ENCODE measurements around the gene SYT9. TPM values are rescaled to one million over a fixed set of nuclear protein-coding genes. Genes with fewer than 3 reads are reported as not detected.
A peak's percentile ranks its signal among the peaks of the same experiment; 100 is the strongest.

Gene SYT9
- total RNA-seq, 1 experiment from 2014 or later, result not detected

DNA sequence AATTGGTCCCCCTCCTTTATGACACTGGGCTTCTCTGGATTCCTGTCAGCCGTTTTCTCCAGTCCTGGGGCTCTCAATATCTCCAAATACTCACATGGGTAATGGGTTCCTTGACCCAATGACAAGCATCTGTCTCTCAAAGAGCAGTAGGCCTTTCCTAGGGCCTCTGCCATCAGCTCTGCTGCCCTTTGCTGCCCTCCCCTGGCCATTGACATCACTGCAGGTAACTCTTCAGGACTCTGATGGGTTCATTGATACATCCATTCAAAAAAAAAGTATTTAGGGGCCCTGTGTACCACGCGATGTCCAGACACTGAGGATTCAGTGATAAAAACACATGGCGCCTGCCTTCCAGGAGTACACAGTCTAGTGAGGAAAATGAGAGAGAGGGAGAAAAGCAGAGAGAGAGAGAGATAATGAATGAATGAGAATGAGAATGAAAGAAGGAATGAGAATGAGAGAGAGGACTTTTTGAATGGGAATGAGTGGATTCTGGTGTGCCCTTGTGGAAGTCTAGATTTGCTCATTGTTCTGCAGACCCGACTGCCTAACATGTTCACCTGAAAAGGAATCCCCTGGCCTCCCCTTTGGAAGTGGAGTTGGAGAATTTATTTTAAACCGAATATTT, 191.0 kb downstream of the SYT9 start:
- DNase-seq, result peak; percentile 41 to 72

DNA sequence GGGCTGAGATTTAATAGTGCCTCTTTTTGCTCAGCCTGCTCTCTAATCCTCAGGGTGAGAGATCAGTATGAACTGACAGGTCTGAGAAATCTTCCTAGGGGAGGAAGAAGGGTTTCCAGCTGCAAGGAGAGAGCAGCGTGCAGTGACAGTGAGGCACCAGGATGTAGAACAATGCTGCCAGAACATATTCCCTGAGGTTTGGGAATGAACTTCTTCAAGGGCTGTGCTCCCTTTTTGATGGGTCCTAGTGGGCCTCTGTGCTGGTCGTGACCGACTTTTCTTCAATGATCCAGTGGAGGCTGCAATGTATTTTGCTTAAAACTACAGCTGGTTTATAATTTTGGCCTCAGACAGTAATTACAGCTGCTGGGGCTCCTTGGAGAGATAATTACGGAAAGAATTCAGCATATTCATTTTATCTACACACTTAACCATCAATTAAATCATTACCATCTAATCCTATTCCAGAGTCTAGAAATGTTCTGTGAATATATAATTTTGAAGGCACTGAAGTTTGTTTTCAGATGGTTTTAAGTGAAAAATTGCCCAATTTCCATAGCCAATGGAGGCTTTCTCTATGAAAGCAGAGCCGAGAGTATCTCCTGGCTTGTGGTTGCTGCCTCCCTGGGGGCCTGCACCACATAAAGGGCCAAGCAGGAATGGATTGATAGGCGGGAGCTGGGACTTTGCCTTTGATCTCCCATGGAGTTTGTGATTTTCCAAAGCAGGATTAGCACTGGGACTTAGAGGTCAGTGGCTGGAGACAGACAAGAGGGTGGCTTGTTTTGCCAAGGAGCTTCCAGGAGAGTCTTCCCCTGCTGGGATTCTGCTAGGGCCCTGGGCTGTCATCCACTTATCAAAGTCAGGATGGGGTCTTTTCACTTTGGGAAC, 192.6 kb downstream of the SYT9 start:
- H3K4me3 ChIP-seq, result no peak overlapping the region
- H3K4me1 ChIP-seq, result no peaks in the 10 kb centered on the region
- no peak overlapping the region for H3K27ac ChIP-seq
- no peaks in the 10 kb centered on the region; the same call in none of the 2 replicates for H3K27me3 ChIP-seq
- H3K36me3 ChIP-seq, result no peaks in the 10 kb centered on the region
- DNase-seq, result no peak
- H3K9me3 ChIP-seq (replicated peaks), result no peaks in the 10 kb centered on the region

More for the DNA sequence above, 191.0 kb downstream of the SYT9 start:
- no peaks in the 10 kb centered on the region for H3K4me1 ChIP-seq
- H3K9me3 ChIP-seq (replicated peaks), result no peaks in the 10 kb centered on the region
- no peaks in the 10 kb centered on the region for H3K36me3 ChIP-seq
- H3K27me3 ChIP-seq, result no peaks in the 10 kb centered on the region; the same call in none of the 2 replicates
- no peak overlapping the region for H3K27ac ChIP-seq
- no peak overlapping the region for H3K4me3 ChIP-seq

DNA sequence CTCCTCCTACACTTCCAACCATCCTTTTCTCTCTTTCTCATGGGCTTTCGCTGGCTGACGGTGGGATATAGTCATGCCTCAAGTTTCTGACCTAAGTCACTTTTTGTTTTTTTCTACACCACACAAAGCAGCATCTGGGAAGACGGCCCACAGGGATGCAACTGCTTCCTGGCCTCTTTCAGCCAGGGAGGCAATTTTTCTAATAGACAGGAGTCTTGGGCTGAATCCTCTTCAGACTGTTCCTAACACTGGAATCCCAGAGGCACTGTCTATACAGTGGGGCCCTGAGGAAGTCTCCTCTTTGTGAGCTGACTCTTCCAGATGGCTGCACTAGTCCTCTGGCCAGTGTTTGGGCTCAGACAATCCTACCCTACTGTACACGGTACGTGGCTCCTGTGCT, 193.9 kb downstream of the SYT9 start:
- H3K4me3 ChIP-seq, result no peak overlapping the region
- no peaks in the 10 kb centered on the region for H3K9me3 ChIP-seq (replicated peaks)
- no peak overlapping the region for H3K27ac ChIP-seq
- no peaks in the 10 kb centered on the region for H3K36me3 ChIP-seq
- no peak for DNase-seq
- peaks cover 5% of the 10 kb centered on the region; the same call in 1 of the 2 replicates for H3K27me3 ChIP-seq
- H3K4me1 ChIP-seq, result no peaks in the 10 kb centered on the region

DNA sequence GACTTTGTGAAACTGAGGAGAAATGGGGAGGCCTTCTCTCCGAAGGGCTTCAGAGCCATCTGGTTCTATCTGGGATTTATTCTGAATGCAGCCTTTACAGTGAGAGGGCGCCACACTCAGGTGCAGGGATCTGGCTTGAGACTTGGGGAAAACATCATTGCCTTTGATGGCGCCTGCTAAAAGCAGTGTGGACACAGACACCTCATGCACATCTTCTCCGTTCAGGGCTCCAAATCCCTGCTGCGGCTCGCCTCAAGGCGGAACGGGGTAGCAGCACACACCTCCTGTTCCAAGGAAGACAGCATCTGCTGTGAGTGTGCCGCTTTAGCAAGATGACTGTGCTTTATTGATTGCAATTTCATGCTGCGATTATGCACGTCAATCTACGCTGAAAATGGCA, 196.5 kb downstream of the SYT9 start:
- no peak for DNase-seq
- Histone ChIP-seq H3K9me3 (replicated peaks) (no peaks in the 10 kb centered on the region), H3K4me1 (no peaks in the 10 kb centered on the region), H3K36me3 (no peaks in the 10 kb centered on the region), H3K27ac (no peak overlapping the region), H3K27me3 (peaks cover 11% of the 10 kb centered on the region; the same call in 1 of the 2 replicates), H3K4me3 (no peak overlapping the region)

DNA sequence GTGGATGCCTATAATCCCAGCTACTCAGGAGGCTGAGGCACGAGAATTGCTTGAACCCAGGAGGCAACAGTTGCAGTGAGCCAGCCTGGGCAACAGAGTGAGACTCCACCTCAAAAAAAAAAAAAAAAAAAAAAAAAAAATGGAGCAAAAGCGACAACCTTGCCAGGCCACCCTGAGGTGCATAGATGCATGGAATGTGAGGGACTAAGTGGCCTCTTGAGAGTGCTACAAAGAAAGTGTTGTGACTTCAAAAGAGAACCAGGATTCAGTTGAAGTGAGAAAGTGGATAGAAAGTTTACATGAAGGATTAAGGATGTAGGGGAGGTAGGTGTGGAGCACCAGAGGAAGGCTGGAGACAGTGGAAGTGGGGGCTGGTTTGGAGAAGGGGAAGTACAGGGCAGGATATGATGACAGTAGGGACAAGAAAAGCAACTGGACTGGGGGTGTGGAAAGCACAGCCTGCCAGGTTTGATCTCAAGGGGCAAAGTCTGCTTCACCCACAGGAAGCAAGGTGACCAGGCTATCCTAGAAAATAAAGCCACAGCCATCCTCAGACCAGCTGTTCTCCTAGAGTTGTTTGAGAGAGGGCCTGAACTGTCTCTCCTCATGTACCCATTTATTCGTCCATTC, 197.6 kb downstream of the SYT9 start:
- Histone ChIP-seq H3K36me3 (no peaks in the 10 kb centered on the region), H3K27me3 (peaks cover 11% of the 10 kb centered on the region; the same call in 1 of the 2 replicates), H3K4me1 (no peaks in the 10 kb centered on the region), H3K4me3 (no peak overlapping the region), H3K27ac (no peak overlapping the region), H3K9me3 (replicated peaks) (no peaks in the 10 kb centered on the region)
- DNase-seq, result no peak

DNA sequence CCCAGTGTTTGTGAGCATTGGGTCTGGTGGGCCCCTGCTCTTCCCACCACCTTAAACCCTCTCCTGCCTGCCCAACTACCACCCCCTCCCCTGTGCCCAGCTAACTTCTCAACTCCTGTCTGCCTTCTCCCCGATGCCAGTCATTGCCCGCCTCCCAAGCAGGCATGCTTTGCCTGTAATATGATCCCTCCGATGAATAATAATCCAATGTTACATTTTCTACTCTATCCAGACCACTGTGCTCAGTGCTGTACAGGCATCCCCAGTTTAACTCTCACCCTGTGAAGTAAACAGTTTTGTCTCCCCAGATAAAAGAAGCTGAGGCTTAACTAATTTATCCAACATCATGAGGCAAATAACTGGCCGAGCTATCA, 198.1 kb downstream of the SYT9 start:
- DNase-seq, result no peak
- H3K4me1 ChIP-seq, result no peaks in the 10 kb centered on the region
- H3K36me3 ChIP-seq, result no peaks in the 10 kb centered on the region
- no peak overlapping the region for H3K27ac ChIP-seq
- no peak overlapping the region for H3K4me3 ChIP-seq
- peaks cover 11% of the 10 kb centered on the region; the same call in 1 of the 2 replicates for H3K27me3 ChIP-seq
- no peaks in the 10 kb centered on the region for H3K9me3 ChIP-seq (replicated peaks)

DNA sequence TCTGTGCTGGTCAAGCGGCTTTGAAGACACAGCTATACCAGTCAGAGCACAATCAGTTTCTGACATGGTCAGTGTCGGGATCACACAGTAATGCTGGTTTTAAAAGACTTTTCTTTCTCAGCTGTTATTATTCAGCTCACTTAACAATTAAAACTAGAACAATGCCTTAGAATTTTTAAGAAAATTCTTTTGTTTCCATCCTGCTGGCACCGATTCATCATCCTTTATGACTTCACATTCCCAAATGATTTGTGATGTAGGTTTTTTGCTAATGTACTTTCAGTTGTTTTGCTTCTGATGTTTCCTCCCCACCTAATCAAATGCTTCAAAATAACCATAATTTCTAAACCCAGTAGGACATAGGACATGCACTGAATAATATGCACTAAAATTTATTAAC, 199.1 kb downstream of the SYT9 start:
- no peak overlapping the region for H3K4me3 ChIP-seq
- no peaks in the 10 kb centered on the region for H3K4me1 ChIP-seq
- no peak overlapping the region for H3K27ac ChIP-seq
- DNase-seq, result no peak
- H3K36me3 ChIP-seq, result no peaks in the 10 kb centered on the region
- H3K9me3 ChIP-seq (replicated peaks), result no peaks in the 10 kb centered on the region
- peaks cover 11% of the 10 kb centered on the region; the same call in 1 of the 2 replicates for H3K27me3 ChIP-seq

DNA sequence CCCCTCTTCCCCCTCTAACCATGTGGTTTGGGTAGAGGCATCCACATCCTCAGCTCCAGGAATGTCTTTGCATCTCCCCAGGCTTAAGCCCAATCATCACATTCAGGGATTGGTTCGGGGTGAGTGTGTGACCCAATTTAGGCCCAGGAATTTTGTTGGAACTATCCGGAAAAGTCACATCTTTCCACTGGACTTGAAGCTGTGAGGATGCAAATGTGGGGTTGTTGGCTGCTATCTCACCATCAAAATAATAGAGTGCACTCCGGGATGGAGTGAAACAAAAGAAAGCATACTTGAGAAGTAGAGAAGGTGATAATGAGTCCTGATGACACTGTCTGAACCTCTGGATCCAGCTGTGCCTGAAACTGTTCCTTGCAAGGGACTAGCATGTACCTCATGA, 199.8 kb downstream of the SYT9 start:
- no peaks in the 10 kb centered on the region for H3K36me3 ChIP-seq
- H3K27me3 ChIP-seq, result peaks cover 11% of the 10 kb centered on the region; the same call in 1 of the 2 replicates
- H3K27ac ChIP-seq, result no peak overlapping the region
- H3K4me1 ChIP-seq, result no peaks in the 10 kb centered on the region
- no peak for DNase-seq
- no peak overlapping the region for H3K4me3 ChIP-seq
- H3K9me3 ChIP-seq (replicated peaks), result no peaks in the 10 kb centered on the region

DNA sequence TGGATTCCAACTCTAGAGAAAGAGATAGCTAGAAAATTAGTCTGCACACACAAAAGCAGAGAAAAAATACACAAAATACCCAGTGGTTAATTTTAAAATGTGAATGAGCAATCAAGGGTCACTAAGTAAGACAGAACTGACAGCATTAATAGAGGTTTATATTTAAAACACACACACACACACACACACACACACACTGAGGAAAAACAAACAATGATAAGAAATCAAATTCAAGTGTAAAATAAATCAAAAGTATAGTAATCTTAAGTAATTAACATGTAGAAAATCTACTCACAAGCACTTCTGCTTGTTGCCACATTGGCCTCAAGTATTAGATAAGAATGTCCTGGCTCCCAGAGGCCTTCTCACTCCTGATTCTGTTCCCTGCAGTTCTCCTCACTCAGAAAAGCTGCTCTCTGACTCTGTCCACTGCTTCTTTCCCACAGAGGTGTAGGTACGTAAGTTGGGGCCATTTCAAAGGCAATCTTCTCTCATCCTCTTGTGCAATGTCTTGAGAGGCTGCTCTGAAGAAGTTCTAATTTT, 200.3 kb downstream of the SYT9 start:
- no peak for DNase-seq
- Histone ChIP-seq H3K27ac (no peak overlapping the region), H3K4me3 (no peak overlapping the region), H3K27me3 (peaks cover 11% of the 10 kb centered on the region; the same call in 1 of the 2 replicates), H3K4me1 (no peaks in the 10 kb centered on the region), H3K36me3 (no peaks in the 10 kb centered on the region), H3K9me3 (replicated peaks) (no peaks in the 10 kb centered on the region)

DNA sequence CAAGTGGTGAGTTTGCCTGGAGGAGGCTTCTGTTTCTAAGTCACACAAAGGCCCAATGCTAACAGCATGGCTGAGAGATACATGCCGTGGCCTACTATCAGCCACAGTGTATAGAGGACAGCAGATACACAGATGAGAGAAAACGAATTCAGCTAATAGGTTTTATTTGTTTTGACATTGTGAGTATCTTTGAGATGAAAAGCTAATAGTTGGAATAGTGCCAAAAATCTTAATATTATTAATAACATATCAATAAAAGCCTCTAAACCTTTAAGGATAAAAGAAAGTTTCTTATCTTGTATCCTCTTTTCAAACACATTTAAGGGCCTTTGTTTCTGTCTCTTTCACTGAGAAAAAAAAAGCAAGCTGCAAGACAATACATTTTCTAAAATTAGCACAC, 203.2 kb downstream of the SYT9 start:
- Histone ChIP-seq H3K4me3 (no peak overlapping the region), H3K27me3 (peaks cover 11% of the 10 kb centered on the region; the same call in 1 of the 2 replicates), H3K36me3 (no peaks in the 10 kb centered on the region), H3K9me3 (replicated peaks) (no peaks in the 10 kb centered on the region), H3K4me1 (no peaks in the 10 kb centered on the region), H3K27ac (no peak overlapping the region)
- no peak for DNase-seq

DNA sequence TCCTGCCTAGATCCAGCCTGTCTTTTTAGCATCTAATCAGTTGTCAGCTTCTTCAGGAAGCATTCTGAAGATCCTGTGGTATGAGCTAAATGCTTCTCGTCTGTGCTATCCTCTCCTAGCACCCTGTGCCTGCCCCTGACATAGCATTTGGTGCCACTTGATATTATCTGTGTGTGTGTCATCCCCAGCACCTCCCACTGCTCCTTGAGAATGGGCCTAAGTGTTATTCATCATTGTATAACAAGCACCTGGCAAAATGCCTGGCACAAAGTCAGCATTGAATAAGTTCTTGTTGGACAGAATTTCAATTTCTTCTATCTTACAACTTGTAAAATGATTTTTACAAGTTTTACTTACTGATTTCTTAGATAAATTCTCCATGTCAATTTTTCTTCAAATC, 205.5 kb downstream of the SYT9 start:
- no peak overlapping the region for H3K4me3 ChIP-seq
- H3K36me3 ChIP-seq, result no peaks in the 10 kb centered on the region

DNA sequence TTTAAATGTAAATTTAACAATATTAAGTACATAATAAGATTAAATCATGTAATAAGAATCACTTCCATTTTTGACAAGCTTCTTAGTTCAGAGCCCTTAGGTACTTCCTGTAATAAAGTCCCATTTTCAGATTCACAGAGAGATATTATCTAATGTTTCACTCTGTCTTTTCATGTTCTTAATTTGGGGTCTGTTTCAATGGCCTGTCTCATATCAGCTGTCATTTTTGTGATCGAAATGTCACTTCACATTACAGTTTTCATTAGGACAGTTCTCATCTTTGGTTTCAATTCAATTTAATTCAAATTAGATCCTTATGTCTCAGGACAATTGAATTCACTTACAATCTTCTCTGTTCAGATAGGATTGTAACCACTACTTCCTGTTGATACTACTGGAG, 211.0 kb downstream of the SYT9 start:
- H3K9me3 ChIP-seq (replicated peaks), result no peaks in the 10 kb centered on the region

More for the DNA sequence above, 205.5 kb downstream of the SYT9 start:
- H3K9me3 ChIP-seq (replicated peaks), result no peaks in the 10 kb centered on the region
- H3K4me1 ChIP-seq, result no peaks in the 10 kb centered on the region
- no peak overlapping the region for H3K27ac ChIP-seq
- DNase-seq, result no peak
- H3K27me3 ChIP-seq, result 0 out of 2 replicates have a peak, but pooled peaks cover 2% of the 10 kb centered on the region

DNA sequence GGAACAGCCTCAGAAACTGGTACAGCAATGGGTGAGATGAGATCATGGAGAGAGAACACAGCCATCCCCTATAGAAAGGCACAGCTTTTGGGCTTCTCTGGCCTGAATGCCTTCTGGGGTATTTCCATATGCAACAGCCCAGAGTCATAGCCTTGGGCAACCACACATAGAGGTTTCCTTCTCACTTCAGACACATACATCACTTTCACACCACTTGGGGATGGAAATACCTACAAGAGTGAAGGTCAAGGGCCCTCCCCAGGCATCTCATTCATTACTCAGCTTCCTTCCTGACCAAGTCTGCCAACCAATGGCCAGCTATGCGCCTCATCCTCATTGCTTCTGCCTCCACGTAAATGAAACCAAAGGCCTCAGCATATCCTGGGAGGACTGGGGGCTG, 215.9 kb downstream of the SYT9 start:
- Histone ChIP-seq H3K9me3 (replicated peaks) (no peaks in the 10 kb centered on the region), H3K4me1 (no peaks in the 10 kb centered on the region), H3K36me3 (no peaks in the 10 kb centered on the region), H3K4me3 (no peak overlapping the region), H3K27me3 (no peaks in the 10 kb centered on the region), H3K27ac (no peak overlapping the region)
- DNase-seq, result no peak

More for the DNA sequence above, 211.0 kb downstream of the SYT9 start:
- no peaks in the 10 kb centered on the region for H3K27me3 ChIP-seq
- H3K27ac ChIP-seq, result no peak overlapping the region
- no peak for DNase-seq
- no peaks in the 10 kb centered on the region for H3K36me3 ChIP-seq
- H3K4me3 ChIP-seq, result no peak overlapping the region
- H3K4me1 ChIP-seq, result no peaks in the 10 kb centered on the region

DNA sequence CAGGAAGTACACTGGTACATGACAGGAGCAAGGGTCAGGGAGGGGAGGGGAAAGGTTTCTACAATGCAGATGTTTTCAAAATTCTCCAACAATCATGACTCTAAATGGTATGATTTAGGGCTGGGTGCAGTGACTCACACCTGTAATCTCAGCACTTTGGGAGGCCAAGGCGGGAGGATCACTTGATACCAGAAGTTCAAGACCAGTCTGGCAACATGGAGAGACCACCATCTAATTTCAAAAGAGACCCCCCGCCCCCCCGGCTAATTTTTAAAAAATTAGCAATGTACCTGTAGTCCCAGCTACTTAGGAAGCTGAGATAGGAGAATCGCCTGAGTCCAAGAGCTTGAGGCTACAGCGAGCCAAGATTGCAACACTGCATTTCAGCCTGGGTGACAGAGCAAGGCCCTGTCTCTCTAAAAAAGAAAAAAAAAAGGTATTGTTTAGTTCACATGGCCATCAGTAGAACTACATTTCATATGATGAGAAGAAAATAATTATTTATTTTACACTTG, 217.7 kb downstream of the SYT9 start:
- no peak for DNase-seq
- H3K4me1 ChIP-seq, result no peaks in the 10 kb centered on the region
- no peak overlapping the region for H3K27ac ChIP-seq
- no peaks in the 10 kb centered on the region for H3K36me3 ChIP-seq
- no peaks in the 10 kb centered on the region for H3K9me3 ChIP-seq (replicated peaks)
- H3K4me3 ChIP-seq, result no peak overlapping the region
- H3K27me3 ChIP-seq, result no peaks in the 10 kb centered on the region
